ENCODE data around the gene DEUP1. TPM values are rescaled to one million over a fixed set of nuclear protein-coding genes. Genes with fewer than 3 reads are reported as not detected.

DEUP1 gene
- total RNA-seq, 1 donor from 2014 or later = 0.59 TPM

DNA sequence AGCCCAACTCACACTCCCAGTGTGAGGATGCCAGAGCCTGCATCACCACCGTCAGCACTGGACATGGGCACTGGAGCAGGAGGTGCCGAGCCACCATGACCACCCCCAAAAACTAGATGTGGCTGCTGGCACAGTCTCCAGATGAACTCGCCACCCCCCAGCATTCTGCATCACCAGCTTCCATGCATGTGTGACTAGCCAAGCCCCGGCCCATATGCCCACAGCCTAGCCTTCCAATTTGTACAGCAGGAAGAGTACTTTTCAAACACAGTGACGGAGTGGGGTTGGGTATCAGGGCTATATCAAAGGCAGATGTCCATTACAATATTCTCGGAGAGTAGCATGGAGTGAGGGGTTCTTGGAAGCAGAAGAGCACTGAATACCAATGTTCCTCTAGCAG, 149.7 kb downstream of the DEUP1 start:
- no peak for DNase-seq

GRCh38 chr11:93480756-93481155, 150.2 kb downstream of the DEUP1 start:
- DNase-seq = no peak

DNA sequence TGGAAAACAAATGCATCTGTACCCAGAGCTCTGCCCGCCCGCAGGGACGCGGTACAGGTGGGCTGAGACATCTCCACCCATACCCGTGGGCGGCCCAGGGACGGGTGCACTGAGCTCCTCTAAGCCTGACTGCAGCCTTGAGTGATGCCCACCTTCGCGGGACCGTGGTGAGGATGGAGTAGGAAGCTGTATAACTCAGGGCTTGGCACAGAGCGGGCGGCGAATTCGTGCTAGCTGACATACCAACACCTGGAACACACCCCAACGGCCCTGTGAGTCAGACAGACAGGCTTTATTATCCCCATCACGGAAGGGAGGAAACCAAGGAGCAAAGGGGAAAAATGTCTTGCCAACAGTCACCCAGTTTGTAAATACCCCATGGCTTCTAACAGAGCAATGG, 150.7 kb downstream of the DEUP1 start:
- no peak for DNase-seq

GRCh38 chr11:93481696-93482095, 151.2 kb downstream of the DEUP1 start:
- DNase-seq = no peak

- no peak for DNase-seq
These were observed 152.0 kb downstream of the DEUP1 start for GRCh38 chr11:93482556-93482955.

- DNase-seq = no peak
These were observed 154.2 kb downstream of the DEUP1 start for GRCh38 chr11:93484716-93485115.

- no peak for DNase-seq
These were observed 155.4 kb downstream of the DEUP1 start for GRCh38 chr11:93485983-93486382.

- no peak for DNase-seq
These were observed 156.5 kb downstream of the DEUP1 start for GRCh38 chr11:93487032-93487483.

Other genes starting within 250 kb of the DEUP1 start
- gene SLC36A4, start 132.8 kb upstream of the DEUP1 start, total RNA-seq = 13.6 TPM
- gene SMCO4, start 212.6 kb downstream of the DEUP1 start, total RNA-seq = 13.4 TPM

Measured in skin of body (tissue), 2 donors.